ENCODE results near the gene ST3GAL4.

DNA sequence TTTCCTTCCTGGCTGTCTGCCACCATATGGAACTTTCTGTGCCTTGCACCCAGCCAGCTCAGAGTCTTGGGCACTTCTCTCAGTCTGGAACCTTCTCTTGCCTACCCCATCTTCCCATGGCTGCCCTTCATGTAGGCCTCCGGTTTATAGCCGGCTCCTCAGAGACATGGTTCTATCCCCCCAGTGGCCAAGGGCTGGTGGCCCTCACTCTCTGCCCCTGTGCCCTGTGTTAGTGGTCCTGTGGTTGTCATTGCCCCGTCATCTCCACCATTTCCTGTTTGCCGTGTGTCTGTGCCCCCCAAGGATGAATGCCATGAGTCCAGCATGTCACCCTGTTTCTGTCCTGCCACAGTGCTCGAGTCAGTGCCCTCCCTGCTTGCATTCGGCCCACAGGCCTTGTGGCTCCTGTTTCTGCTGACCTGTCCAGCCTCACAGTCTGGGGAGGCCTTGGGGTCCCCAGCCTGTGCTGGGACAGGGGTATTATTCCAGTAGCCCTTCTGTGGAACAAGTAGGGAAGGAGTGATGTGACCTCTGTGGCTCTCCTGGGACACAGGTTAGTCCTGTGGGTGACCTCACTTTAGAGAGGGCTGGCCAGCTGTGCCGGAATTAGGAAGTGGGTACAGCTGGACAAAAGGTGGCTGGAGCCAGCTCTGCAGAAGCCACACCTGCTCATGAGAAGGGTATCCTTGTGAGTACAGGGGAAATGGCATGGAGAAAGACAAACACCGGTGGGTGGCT lies 30.7 kb downstream of the ST3GAL4 start:
- TF ChIP-seq, protein P1, sequence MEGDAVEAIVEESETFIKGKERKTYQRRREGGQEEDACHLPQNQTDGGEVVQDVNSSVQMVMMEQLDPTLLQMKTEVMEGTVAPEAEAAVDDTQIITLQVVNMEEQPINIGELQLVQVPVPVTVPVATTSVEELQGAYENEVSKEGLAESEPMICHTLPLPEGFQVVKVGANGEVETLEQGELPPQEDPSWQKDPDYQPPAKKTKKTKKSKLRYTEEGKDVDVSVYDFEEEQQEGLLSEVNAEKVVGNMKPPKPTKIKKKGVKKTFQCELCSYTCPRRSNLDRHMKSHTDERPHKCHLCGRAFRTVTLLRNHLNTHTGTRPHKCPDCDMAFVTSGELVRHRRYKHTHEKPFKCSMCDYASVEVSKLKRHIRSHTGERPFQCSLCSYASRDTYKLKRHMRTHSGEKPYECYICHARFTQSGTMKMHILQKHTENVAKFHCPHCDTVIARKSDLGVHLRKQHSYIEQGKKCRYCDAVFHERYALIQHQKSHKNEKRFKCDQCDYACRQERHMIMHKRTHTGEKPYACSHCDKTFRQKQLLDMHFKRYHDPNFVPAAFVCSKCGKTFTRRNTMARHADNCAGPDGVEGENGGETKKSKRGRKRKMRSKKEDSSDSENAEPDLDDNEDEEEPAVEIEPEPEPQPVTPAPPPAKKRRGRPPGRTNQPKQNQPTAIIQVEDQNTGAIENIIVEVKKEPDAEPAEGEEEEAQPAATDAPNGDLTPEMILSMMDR (IDR thresholded peaks at IDR 0.05 in 2 of 3, conservative IDR thresholded peaks at IDR 0.05 in 1 of 3; ENCODE audit: borderline replicate concordance in 1 of 3, insufficient read depth in 1 of 3, low read depth in 2 of 3, low read length in 2 of 3) = no peak
- TF ChIP-seq ELF1 (IDR thresholded peaks at IDR 0.05; ENCODE audit: borderline replicate concordance, low read depth) (no peak), POLR2A (IDR thresholded peaks at IDR 0.05; ENCODE audit: borderline replicate concordance, extremely low read depth, insufficient read depth, insufficient read length) (no peak)
- TF ChIP-seq, protein P2, sequence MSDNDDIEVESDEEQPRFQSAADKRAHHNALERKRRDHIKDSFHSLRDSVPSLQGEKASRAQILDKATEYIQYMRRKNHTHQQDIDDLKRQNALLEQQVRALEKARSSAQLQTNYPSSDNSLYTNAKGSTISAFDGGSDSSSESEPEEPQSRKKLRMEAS (IDR thresholded peaks at IDR 0.05) = no peak

All from HCT116 (cell line).